GM18505 (cell line): ENCODE measurements around the gene MMAA.
"Not testable (repeated sequence)": the region's sequence is repeated elsewhere in the genome, so short reads cannot be mapped to it uniquely, and the experiment has no call there.

Experiments
- ATAC-seq: cut with Tn5 transposase; IDR thresholded peaks from one replicate; pipeline ENCODE4 v1.9.1; 2021; ENCODE audit not compliant: unreplicated experiment
- POLR2A ChIP-seq: IDR thresholded peaks from 4 replicates; pipeline ENCODE4 v1.6.1; 2011; ENCODE audit warnings: borderline replicate concordance; ENCODE audit not compliant: insufficient read depth, insufficient read length; ENCODE audit errors: extremely low read depth

Gene MMAA

GRCh38 chr4:145660064-145660463, 40.9 kb downstream of the MMAA start:
- ATAC-seq, result no peak
- no peak for TF ChIP-seq POLR2A

GRCh38 chr4:145663194-145663593, 44.0 kb downstream of the MMAA start:
- ATAC-seq, result no peak

GRCh38 chr4:145665773-145666172, 46.6 kb downstream of the MMAA start:
- no peak for TF ChIP-seq POLR2A
- ATAC-seq, result no peak

More at GRCh38 chr4:145663194-145663593, 44.0 kb downstream of the MMAA start:
- TF ChIP-seq POLR2A, result no peak

GRCh38 chr4:145670422-145670821, 51.2 kb downstream of the MMAA start:
- TF ChIP-seq POLR2A, result no peak
- no peak for ATAC-seq

- no peak for TF ChIP-seq POLR2A
- ATAC-seq, result no peak
Measured at GRCh38 chr4:145679520-145679919, 60.3 kb downstream of the MMAA start.

GRCh38 chr4:145679991-145680455, 60.8 kb downstream of the MMAA start, which contains the start of gene C4orf51:
Gene C4orf51, plus strand, starts transcription at chr4:145680146. Its CDS starts 58 bp downstream, at chr4:145680204.
- no peak for ATAC-seq
- TF ChIP-seq POLR2A, result no peak

- no peak for ATAC-seq
- no peak for TF ChIP-seq POLR2A
Measured at GRCh38 chr4:145680902-145681301, 61.7 kb downstream of the MMAA start.

- TF ChIP-seq POLR2A, result no peak
- ATAC-seq, result no peak
Measured at GRCh38 chr4:145681518-145681917, 62.3 kb downstream of the MMAA start.

GRCh38 chr4:145681956-145682355, 62.8 kb downstream of the MMAA start:
- no peak for TF ChIP-seq POLR2A
- no peak for ATAC-seq

GRCh38 chr4:145686991-145687390, 67.8 kb downstream of the MMAA start:
- no peak for ATAC-seq
- TF ChIP-seq POLR2A, result no peak

- no peak for ATAC-seq
Measured at GRCh38 chr4:145690610-145691009, 71.4 kb downstream of the MMAA start.

GRCh38 chr4:145691416-145691815, 72.2 kb downstream of the MMAA start:
- ATAC-seq, result not testable (repeated sequence)

More at GRCh38 chr4:145690610-145691009, 71.4 kb downstream of the MMAA start:
- no peak for TF ChIP-seq POLR2A

- no peak for TF ChIP-seq POLR2A
- ATAC-seq, result no peak
Measured at GRCh38 chr4:145694929-145695328, 75.7 kb downstream of the MMAA start.

- no peak for ATAC-seq
- TF ChIP-seq POLR2A, result no peak
Measured at GRCh38 chr4:145697332-145697731, 78.1 kb downstream of the MMAA start.

GRCh38 chr4:145698507-145698906, 79.3 kb downstream of the MMAA start:
- ATAC-seq, result no peak
- TF ChIP-seq POLR2A, result no peak

- no peak for TF ChIP-seq POLR2A
- no peak for ATAC-seq
Measured at GRCh38 chr4:145703850-145704497, 84.8 kb downstream of the MMAA start.

GRCh38 chr4:145709336-145709735, 90.2 kb downstream of the MMAA start:
- ATAC-seq, result no peak
- TF ChIP-seq POLR2A, result no peak
